GM12865 (cell line): ENCODE data around the gene CARD11.

ENCODE experiments used
- DNase-seq: peaks from one replicate; pipeline ENCODE4 v3.0.0; 2010; ENCODE audit warnings: low read depth
- H3K4me3 ChIP-seq: 2 replicates; pipeline ENCODE4 v1.5.1; 2011; ENCODE audit warnings: mild to moderate bottlenecking, low read depth, low read length, control low read depth
- CTCF ChIP-seq: IDR thresholded peaks from 2 replicates; pipeline ENCODE4 v1.5.1; 2011; ENCODE audit warnings: low read length, control low read depth, low read depth, inconsistent platforms; ENCODE audit not compliant: insufficient read depth; ENCODE audit errors: missing control alignments

The CARD11 gene

DNA sequence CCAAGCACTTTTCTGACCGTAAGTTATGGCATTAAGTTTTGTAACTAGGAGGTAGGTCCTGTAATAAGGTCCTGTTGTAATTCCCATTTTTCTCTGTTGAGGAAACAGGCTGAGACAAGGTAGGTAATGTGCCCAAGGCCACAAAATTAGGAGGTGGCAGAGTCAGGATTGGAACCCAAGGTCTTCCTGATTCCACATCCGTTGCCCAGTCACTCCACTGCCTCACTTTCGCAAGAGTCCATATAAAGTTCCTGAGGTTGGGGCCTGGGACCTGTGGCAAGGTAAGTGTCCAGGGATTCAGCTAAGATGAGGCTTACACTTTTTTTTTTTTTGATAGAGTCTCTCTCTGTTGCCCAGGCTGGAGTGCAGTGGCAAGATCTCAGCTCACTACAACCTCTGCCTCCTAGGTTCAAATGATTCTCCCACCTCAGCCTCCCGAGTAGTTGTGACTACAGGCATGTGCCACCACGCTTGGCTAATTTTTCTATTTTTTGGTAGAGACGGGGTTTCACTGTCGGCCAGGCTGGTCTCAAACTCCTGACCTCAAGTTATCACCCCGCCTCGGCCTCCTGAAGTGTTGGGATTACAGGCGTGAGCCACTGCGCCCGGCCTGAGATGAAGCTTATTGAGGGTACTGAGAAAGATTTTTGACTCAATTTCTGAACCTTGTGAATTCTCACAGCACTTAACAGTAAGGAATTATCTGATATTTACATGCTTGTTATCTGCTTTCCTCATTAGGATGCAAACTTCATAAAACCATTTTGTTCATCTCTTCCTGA is 179.3 kb downstream of the CARD11 start:
- no peak for TF ChIP-seq CTCF
- DNase-seq = peak; percentile 30
- H3K4me3 ChIP-seq = peak overlapping the region; percentile 57

GRCh38 chr7:2863461-2864066 is 180.1 kb downstream of the CARD11 start:
- peak overlapping the region; percentile 57 for H3K4me3 ChIP-seq
- DNase-seq = peak; percentile 95

DNA sequence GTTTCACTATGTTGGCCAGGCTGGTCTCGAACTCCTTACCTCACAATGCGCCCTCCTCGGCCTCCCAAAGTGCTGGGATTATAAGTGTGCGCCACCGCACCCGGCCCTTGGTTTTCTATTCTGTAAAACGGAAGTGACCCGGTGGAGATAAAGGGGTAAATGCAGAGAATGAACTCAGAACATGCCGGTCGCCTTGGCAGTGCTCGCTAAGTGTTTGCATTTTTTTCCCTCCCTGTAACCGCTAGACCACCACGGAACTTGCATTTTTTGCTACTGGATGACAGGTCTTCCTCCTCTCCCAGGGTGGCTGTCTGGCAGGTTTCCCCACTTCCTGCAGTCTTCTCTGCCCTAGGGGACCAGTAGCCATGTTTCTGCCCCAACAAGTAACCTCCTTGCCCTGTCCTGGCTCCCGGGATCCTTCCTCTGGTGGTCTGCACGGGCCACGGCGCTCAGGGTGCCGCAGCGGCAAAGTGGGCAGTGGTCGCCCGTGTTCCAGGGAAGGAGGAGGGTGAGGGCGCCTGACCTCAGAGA is 180.8 kb downstream of the CARD11 start:
- peak overlapping the region; percentile 57 for H3K4me3 ChIP-seq
- TF ChIP-seq CTCF = no peak
- peak; percentile 55 for DNase-seq

More at GRCh38 chr7:2863461-2864066, 180.1 kb downstream of the CARD11 start:
- TF ChIP-seq CTCF = no peak

GRCh38 chr7:2861509-2861908 is 182.2 kb downstream of the CARD11 start:
- no peak for TF ChIP-seq CTCF
- H3K4me3 ChIP-seq = no peak overlapping the region

DNA sequence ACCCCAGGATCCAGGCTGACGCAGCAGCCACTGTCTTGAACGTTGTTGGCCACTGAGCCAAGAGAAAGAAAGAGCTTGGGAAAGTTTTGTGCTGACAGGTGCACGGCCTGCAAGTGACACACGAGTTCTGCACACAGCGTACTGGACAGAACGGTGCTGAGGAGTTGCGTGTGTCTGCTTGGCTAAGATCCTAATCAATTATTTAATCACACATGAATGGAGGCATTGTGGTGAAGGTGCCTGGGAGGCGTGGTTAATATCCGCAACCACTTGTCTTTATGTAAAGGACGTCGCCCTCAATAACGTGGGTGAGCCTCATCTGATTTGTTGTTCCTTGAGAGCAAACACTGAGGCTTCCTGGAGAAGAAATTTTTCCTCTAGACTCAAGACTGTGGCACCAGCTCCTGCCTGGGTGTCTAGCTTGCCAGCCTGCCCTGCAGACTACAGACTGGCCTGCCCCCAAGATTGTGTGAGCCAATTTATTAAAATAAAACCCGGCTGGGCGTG is 183.0 kb downstream of the CARD11 start:
- no peak for TF ChIP-seq CTCF
- DNase-seq = no peak
- H3K4me3 ChIP-seq = no peak overlapping the region

More at GRCh38 chr7:2861509-2861908, 182.2 kb downstream of the CARD11 start:
- DNase-seq = no peak

DNA sequence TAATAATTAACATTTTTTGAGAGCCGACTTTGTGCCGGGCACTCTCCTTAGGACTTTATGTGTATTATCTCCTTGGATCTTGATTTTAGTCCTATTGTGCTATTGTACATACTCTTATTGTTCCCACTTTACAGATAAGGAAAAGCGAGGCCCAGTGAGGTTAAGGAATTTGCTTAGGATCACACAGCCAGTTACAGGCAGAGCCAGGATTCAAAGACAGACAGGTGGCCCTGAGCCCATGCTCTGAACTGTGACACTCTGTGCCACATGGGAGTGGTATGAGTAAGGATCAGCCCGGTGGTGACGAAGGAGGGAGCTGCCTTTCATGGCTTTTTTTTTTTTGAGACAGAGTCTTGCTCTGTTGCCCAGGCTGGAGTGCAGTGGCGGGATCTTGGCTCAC is 183.7 kb downstream of the CARD11 start:
- no peak for DNase-seq
- TF ChIP-seq CTCF = no peak

GRCh38 chr7:2858621-2859020 is 185.0 kb downstream of the CARD11 start:
- TF ChIP-seq CTCF = no peak
- no peak for DNase-seq
- no peak overlapping the region for H3K4me3 ChIP-seq

More for the DNA sequence above, 183.7 kb downstream of the CARD11 start:
- no peak overlapping the region for H3K4me3 ChIP-seq
